22Rv1 (cell line): ENCODE data around the gene GOLGA6D.

ENCODE experiments used
- ZFX ChIP-seq: fragments of 450-650 bp; IDR thresholded peaks from 2 replicates; pipeline ENCODE4 v1.6.1; 2017; ENCODE audit warnings: antibody characterized with exemption, borderline replicate concordance
- TF ChIP-seq, protein P1 (sequence below): fragments of 450-650 bp; IDR thresholded peaks from 2 replicates; pipeline ENCODE4 v1.5.1; 2017; ENCODE audit warnings: mild to moderate bottlenecking

DNA sequence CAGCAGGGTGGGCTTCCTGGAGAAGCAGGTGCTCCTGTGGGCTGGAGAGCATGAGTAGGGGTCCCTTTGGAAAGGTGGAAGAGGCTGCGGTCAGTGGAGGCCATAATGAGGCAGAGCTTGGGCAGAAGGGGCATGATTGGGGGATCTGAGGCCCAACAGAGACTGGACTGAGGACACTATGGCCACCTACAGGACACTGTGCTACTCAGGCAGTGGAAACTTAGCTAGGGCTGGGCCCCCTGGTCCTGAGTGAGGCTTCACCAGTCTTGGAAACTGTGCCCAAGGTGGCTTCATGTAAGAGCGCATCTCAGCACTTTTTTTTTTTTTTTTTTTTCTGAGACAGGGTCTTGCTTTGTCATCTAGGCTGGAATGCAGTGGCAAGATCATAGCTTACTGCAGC, 46.9 kb downstream of the GOLGA6D start:
- TF ChIP-seq, protein P1, sequence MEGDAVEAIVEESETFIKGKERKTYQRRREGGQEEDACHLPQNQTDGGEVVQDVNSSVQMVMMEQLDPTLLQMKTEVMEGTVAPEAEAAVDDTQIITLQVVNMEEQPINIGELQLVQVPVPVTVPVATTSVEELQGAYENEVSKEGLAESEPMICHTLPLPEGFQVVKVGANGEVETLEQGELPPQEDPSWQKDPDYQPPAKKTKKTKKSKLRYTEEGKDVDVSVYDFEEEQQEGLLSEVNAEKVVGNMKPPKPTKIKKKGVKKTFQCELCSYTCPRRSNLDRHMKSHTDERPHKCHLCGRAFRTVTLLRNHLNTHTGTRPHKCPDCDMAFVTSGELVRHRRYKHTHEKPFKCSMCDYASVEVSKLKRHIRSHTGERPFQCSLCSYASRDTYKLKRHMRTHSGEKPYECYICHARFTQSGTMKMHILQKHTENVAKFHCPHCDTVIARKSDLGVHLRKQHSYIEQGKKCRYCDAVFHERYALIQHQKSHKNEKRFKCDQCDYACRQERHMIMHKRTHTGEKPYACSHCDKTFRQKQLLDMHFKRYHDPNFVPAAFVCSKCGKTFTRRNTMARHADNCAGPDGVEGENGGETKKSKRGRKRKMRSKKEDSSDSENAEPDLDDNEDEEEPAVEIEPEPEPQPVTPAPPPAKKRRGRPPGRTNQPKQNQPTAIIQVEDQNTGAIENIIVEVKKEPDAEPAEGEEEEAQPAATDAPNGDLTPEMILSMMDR: no peak
- no peak for TF ChIP-seq ZFX
